ENCODE measurements around the gene EFNA5. TPM values are rescaled to one million over a fixed set of nuclear protein-coding genes. Genes with fewer than 3 reads are reported as not detected.

EFNA5 gene
- total and polyA plus RNA-seq, 10 of the 15 experiments (the other 5 are each of a cell fraction or from before 2014, with no cell fraction given), result 0.19 to 12.6 (median 3.9) TPM

GRCh38 chr5:107531308-107531707 is 139.4 kb downstream of the EFNA5 start:
- in situ Hi-C loops (cut with MboI), result no loop called here
- RAD21 ChIA-PET (ENCODE audit: unreplicated experiment), result no interaction called here
- no peaks in the 10 kb centered on the region for H4K20me1 ChIP-seq (ENCODE audit: control insufficient read depth, insufficient read depth)
- H3K36me3 ChIP-seq (ENCODE audit: control insufficient read depth in 2 of 2, insufficient read depth in 2 of 2, low read length in 1 of 2), result no peaks in the 10 kb centered on the region
- CTCF ChIA-PET, result interaction anchor here (1.1 kb wide), 1 partner anchor 8 kb away, joined by 5 read pairs; no protein-coding TSS in a partner anchor
- H3K79me2 ChIP-seq (ENCODE audit: control insufficient read depth, insufficient read depth, low read length), result peaks cover 3% of the 10 kb centered on the region
- H3K9me3 ChIP-seq (replicated peaks; ENCODE audit: control insufficient read depth, insufficient read depth, low read length), result no peaks in the 10 kb centered on the region
- H3K27me3 ChIP-seq (replicated peaks in 1 of 2; ENCODE audit: control insufficient read depth in 2 of 2, insufficient read depth in 2 of 2, low read length in 1 of 2), result no peaks in the 10 kb centered on the region
- no peaks in the 10 kb centered on the region for H3K4me1 ChIP-seq (ENCODE audit: control insufficient read depth, insufficient read depth, low read length)
- POLR2A ChIA-PET, result no interaction called here
- H2AFZ ChIP-seq (ENCODE audit: control insufficient read depth, low read depth, low read length), result no peak overlapping the region
- TF ChIP-seq STAT1 (conservative IDR thresholded peaks at IDR 0.05) (no peak), ZNF207 (IDR thresholded peaks at IDR 0.05; ENCODE audit: borderline replicate concordance) (no peak), CEBPZ (IDR thresholded peaks at IDR 0.05; ENCODE audit: low read depth, low read length) (no peak), EED (IDR thresholded peaks at IDR 0.05; ENCODE audit: low read depth) (no peak), FOXM1 (IDR thresholded peaks at IDR 0.05; ENCODE audit: low read depth, low read length) (no peak), PAX8 (IDR thresholded peaks at IDR 0.05) (no peak), HCFC1 (IDR thresholded peaks at IDR 0.05; ENCODE audit: low read length) (no peak), HSF1 (IDR thresholded peaks at IDR 0.05; ENCODE audit: low read depth, low read length) (no peak), MAX (IDR thresholded peaks at IDR 0.05; ENCODE audit: low read depth, low read length) (no peak), ZNF217 (IDR thresholded peaks at IDR 0.05) (no peak), SMAD5 (IDR thresholded peaks at IDR 0.05; ENCODE audit: low read depth) (no peak)
- WGBS (ENCODE audit: insufficient coverage, insufficient replicate concordance, low lambda C conversion rate, missing lambda C conversion rate), result 31% methylated on average over 7 of the region's 7 CpGs
- H3K27ac ChIP-seq (ENCODE audit: control insufficient read depth, insufficient read depth), result no peak overlapping the region
- intact Hi-C loops (cut with micrococcal nuclease; ENCODE audit: unreplicated experiment), result no loop called here
- no peak overlapping the region for H3K9ac ChIP-seq (ENCODE audit: control insufficient read depth, insufficient read depth, low read length)
- H3K4me2 ChIP-seq (ENCODE audit: control insufficient read depth, insufficient read depth), result no peak overlapping the region
- no TSS peak for BruUV-seq (replicated peaks)
- ATAC-seq, result no peak
- SMC1A ChIA-PET (ENCODE audit: uncharacterized antibody, unreplicated experiment), result interaction anchor here (1.0 to 4.9 kb wide), 2 partner anchors 18 to 156 kb away, joined by 3 to 18 read pairs; no protein-coding TSS in a partner anchor
- DNase-seq (ENCODE audit: low read depth, low spot score), result no peak
- FAIRE-seq, result no peak
- H3K4me3 ChIP-seq, result no peak overlapping the region
